GM13976 (cell line): ENCODE results near the gene OMA1.

Source experiments
- DNase-seq: peaks from one replicate; pipeline ENCODE4 v3.0.0; 2012; ENCODE audit warnings: low spot score
- in situ Hi-C: fragments of 300-500 bp; cut with MboI; formaldehyde crosslinking; loops from one replicate; pipeline ENCODE4 v1.12.0; 2022; ENCODE audit warnings: low sequenced_read_pairs, mixed read lengths, inconsistent platforms; ENCODE audit not compliant: unreplicated experiment
- TF ChIP-seq, protein P1 (sequence below): IDR thresholded peaks from 2 replicates; pipeline ENCODE4 v1.5.1; 2012; ENCODE audit warnings: borderline replicate concordance, mild to moderate bottlenecking; ENCODE audit not compliant: insufficient read depth; ENCODE audit errors: extremely low read depth, missing control alignments, control extremely low read depth

OMA1 gene

GRCh38 chr1:58487002-58487401, 59.5 kb downstream of the OMA1 start:
- in situ Hi-C loops, result no loop called here
- DNase-seq, result no peak
- TF ChIP-seq, protein P1, sequence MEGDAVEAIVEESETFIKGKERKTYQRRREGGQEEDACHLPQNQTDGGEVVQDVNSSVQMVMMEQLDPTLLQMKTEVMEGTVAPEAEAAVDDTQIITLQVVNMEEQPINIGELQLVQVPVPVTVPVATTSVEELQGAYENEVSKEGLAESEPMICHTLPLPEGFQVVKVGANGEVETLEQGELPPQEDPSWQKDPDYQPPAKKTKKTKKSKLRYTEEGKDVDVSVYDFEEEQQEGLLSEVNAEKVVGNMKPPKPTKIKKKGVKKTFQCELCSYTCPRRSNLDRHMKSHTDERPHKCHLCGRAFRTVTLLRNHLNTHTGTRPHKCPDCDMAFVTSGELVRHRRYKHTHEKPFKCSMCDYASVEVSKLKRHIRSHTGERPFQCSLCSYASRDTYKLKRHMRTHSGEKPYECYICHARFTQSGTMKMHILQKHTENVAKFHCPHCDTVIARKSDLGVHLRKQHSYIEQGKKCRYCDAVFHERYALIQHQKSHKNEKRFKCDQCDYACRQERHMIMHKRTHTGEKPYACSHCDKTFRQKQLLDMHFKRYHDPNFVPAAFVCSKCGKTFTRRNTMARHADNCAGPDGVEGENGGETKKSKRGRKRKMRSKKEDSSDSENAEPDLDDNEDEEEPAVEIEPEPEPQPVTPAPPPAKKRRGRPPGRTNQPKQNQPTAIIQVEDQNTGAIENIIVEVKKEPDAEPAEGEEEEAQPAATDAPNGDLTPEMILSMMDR, result no peak

- DNase-seq, result no peak
- in situ Hi-C loops, result no loop called here
Observed at GRCh38 chr1:58481962-58482361, 64.6 kb downstream of the OMA1 start.

GRCh38 chr1:58480191-58480590, 66.3 kb downstream of the OMA1 start:
- TF ChIP-seq, protein P1, result no peak
- DNase-seq, result no peak

More at GRCh38 chr1:58481962-58482361, 64.6 kb downstream of the OMA1 start:
- TF ChIP-seq, protein P1, result no peak

DNA sequence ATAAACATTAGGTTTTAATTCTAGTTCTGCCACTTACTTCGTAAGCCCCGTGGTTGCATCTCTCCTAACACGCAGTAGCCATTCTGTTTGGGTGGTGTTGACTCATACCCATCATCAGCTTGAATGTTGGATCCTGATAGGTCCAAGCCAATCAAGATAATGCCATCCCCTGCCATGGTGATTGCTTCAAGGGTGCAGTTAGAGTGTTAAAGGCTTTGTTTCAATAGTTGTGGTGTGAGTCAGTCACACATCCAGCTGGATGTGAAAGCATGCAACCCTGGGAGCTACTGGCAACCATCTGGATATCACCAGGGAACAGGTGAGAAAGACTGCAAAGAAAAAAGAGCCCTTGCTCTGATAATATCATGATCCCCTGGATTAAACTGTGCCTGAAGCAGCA, 69.1 kb downstream of the OMA1 start:
- TF ChIP-seq, protein P1, result no peak
- in situ Hi-C loops, result no loop called here
- DNase-seq, result no peak

More at GRCh38 chr1:58480191-58480590, 66.3 kb downstream of the OMA1 start:
- in situ Hi-C loops, result no loop called here

DNA sequence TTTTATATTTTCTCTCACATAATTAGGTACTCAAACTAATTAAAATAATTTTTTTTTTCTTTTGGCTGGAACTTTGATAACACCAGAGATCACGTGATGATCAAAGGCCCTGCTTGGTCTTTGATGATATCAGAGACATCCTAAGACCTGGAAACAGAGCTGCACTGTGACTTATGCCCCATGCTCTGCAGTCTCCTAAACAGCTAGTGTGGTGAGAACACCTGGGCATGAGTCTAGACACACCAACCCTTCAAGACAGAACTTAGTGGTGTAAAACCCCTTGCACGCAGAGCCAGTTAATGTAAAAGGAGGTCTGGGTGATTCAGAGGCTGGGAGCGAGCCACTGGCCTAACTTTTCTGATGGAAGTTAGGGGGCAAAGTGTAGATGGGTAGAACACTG, 70.3 kb downstream of the OMA1 start:
- TF ChIP-seq, protein P1, result no peak
- DNase-seq, result no peak
- in situ Hi-C loops, result no loop called here

GRCh38 chr1:58469476-58469875, 77.0 kb downstream of the OMA1 start:
- DNase-seq, result no peak
- TF ChIP-seq, protein P1, result no peak
- in situ Hi-C loops, result no loop called here

DNA sequence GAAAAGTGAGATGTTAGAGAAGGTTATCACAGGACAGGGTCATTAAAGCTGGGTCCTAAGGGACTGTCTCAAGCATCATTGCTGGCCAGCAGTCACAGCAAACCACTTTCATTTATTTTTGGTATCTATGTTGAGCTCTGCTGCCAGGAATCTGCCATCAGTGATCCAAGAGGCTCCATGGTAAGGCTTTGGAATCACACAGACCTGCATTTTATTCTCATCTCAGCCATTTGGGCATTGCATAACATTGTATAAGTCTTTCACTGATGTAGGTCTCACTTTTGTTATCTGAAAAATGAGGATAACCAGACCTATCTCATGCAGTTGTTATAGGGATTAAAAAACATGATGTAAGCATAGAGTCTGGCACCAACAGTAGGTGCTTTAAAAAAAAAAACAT, 77.5 kb downstream of the OMA1 start:
- no peak for DNase-seq

More for the DNA sequence above, 77.5 kb downstream of the OMA1 start:
- in situ Hi-C loops, result no loop called here
- TF ChIP-seq, protein P1, result no peak
